Esophagus muscularis mucosa (tissue), 4 donors: ENCODE measurements around the gene CCDC127. TPM values are rescaled to one million over a fixed set of nuclear protein-coding genes. Genes with fewer than 3 reads are reported as not detected.

Experiments used
- DNase-seq: peaks from one replicate; pipeline ENCODE4 v3.0.0-alpha.2; 2017; ENCODE audit errors: extremely low spot score
- H3K27ac ChIP-seq, 4 donors: fragments of 200-600 bp; sonication (generic); replicated peaks in 1 of 4; 1 replicate in 3 of 4; 2 replicates in 1 of 4; pipeline ENCODE4 v1.5.1; 2016 to 2019; ENCODE audit warnings: mild to moderate bottlenecking in 1 of 4
- H3K27me3 ChIP-seq, 4 donors: fragments of 200-600 bp; sonication (generic); one replicate each; pipeline versions ENCODE4 v1.5.1 to v1.6.0; 2016 to 2019
- H3K36me3 ChIP-seq, 4 donors: fragments of 200-600 bp; sonication (generic); one replicate each; pipeline ENCODE4 v1.5.1; 2016 to 2019
- H3K4me1 ChIP-seq, 4 donors: fragments of 200-600 bp; sonication (generic); one replicate each; pipeline ENCODE4 v1.5.1; 2016 to 2019
- H3K4me3 ChIP-seq, 4 donors: fragments of 200-600 bp; sonication (generic); 1 replicate in 2 of 4; 2 replicates in 2 of 4; pipeline ENCODE4 v1.5.1; 2016 to 2019; ENCODE audit warnings: mild to moderate bottlenecking in 4 of 4, moderate library complexity in 1 of 4
- H3K9me3 ChIP-seq, 4 donors: fragments of 200-600 bp; sonication (generic); 1 replicate in 3 of 4; 2 replicates in 1 of 4; pipeline ENCODE4 v1.5.1; 2016 to 2019
- CTCF ChIP-seq, 3 experiments: fragments of 200-600 bp in 2 of 3; fragments of 450-650 bp in 1 of 3; sonication (generic) in 2 of 3; IDR thresholded peaks; one replicate each; pipeline ENCODE4 v1.5.1; 2017 to 2019; ENCODE audit warnings: antibody characterized with exemption in 3 of 3, mild to moderate bottlenecking in 2 of 3, moderate library complexity in 1 of 3
- EP300 ChIP-seq: sonication (generic); formaldehyde crosslinking; IDR thresholded peaks from one replicate; pipeline ENCODE4 v1.6.1; 2017; ENCODE audit warnings: antibody characterized with exemption
- POLR2A ChIP-seq: fragments of 450-650 bp; IDR thresholded peaks from one replicate; pipeline ENCODE4 v1.6.1; 2017; ENCODE audit warnings: antibody characterized with exemption, moderate library complexity, mild to moderate bottlenecking, low read depth
- POLR2AphosphoS5 ChIP-seq, 2 donors: sonication (generic); formaldehyde crosslinking; IDR thresholded peaks; one replicate each; pipeline ENCODE4 v1.6.1; 2017; ENCODE audit warnings: antibody characterized with exemption in 2 of 2
- WGBS: methylation state at CpG from one replicate; pipeline ENCODE4 v1.1.5; 2018; 5-methylcytosine and 5-hydroxymethylcytosine counted together
- intact Hi-C: fragments of 100-400 bp; cut with DNase I; formaldehyde crosslinking; loops from one replicate; pipeline ENCODE4 v1.15.1; 2023
- total RNA-seq, 4 donors: library from RNA; depleted of rRNA; stranded (reverse); fragments of >200 nt; gene quantifications; one replicate each; pipeline versions ENCODE4 v1.1.0 to v1.2.1, GENCODE V29; 2016

The CCDC127 gene
- total RNA-seq, 4 donors from 2014 or later = 5.8 to 11.9 (median 8.6) TPM

- TF ChIP-seq POLR2A (no peak), EP300 (no peak), CTCF (IDR thresholded peaks at IDR 0.05) (no peak), POLR2AphosphoS5 (IDR thresholded peaks at IDR 0.05) (no peak)
- no peak for DNase-seq
- 94% methylated on average over 16 of the region's 16 CpGs for WGBS
- H3K27me3 ChIP-seq = peaks cover 0 to 17% (median 0%) of the 10 kb centered on the region in 4 donors
- H3K4me1 ChIP-seq = no peaks in the 10 kb centered on the region
- intact Hi-C loops = no loop called here
- H3K36me3 ChIP-seq = no peaks in the 10 kb centered on the region
- no peak overlapping the region for H3K27ac ChIP-seq
- H3K4me3 ChIP-seq = no peak overlapping the region
- H3K9me3 ChIP-seq = no peaks in the 10 kb centered on the region
These were observed 43.0 kb downstream of the CCDC127 start for GRCh38 chr5:174876-175465.

- Histone ChIP-seq H3K27ac (no peak overlapping the region), H3K9me3 (no peaks in the 10 kb centered on the region), H3K27me3 (peaks cover 0 to 17% (median 0%) of the 10 kb centered on the region in 4 donors), H3K4me1 (peaks cover 0 to 5% (median 1%) of the 10 kb centered on the region in 4 donors), H3K4me3 (no peak overlapping the region), H3K36me3 (no peaks in the 10 kb centered on the region)
- 88% methylated on average over 5 of the region's 5 CpGs for WGBS
- TF ChIP-seq POLR2A (no peak), POLR2AphosphoS5 (IDR thresholded peaks at IDR 0.05) (no peak), CTCF (IDR thresholded peaks at IDR 0.05) (no peak), EP300 (no peak)
- no peak for DNase-seq
- intact Hi-C loops = no loop called here
These were observed 43.7 kb downstream of the CCDC127 start for GRCh38 chr5:174291-174600.

- Histone ChIP-seq H3K4me1 (peaks cover 4 to 9% (median 4%) of the 10 kb centered on the region in 4 donors), H3K27me3 (peaks cover 0 to 17% (median 0%) of the 10 kb centered on the region in 4 donors), H3K27ac (no peak overlapping the region), H3K4me3 (no peak overlapping the region), H3K9me3 (no peaks in the 10 kb centered on the region), H3K36me3 (no peaks in the 10 kb centered on the region)
- TF ChIP-seq CTCF (IDR thresholded peaks at IDR 0.05) (no peak), EP300 (no peak), POLR2AphosphoS5 (IDR thresholded peaks at IDR 0.05) (no peak), POLR2A (no peak)
- WGBS = 87% methylated on average over 20 of the region's 22 CpGs
- intact Hi-C loops = no loop called here
- no peak for DNase-seq
These were observed 44.3 kb downstream of the CCDC127 start for GRCh38 chr5:173392-174290.

GRCh38 chr5:172841-173251 is 45.1 kb downstream of the CCDC127 start:
- Histone ChIP-seq H3K9me3 (no peaks in the 10 kb centered on the region), H3K27me3 (peaks cover 0 to 17% (median 0%) of the 10 kb centered on the region in 4 donors), H3K4me1 (peaks cover 4 to 15% (median 6%) of the 10 kb centered on the region in 4 donors), H3K4me3 (no peak overlapping the region), H3K36me3 (no peaks in the 10 kb centered on the region), H3K27ac (no peak overlapping the region)
- TF ChIP-seq CTCF (IDR thresholded peaks at IDR 0.05) (no peak), EP300 (no peak), POLR2A (no peak), POLR2AphosphoS5 (IDR thresholded peaks at IDR 0.05) (no peak)
- intact Hi-C loops = no loop called here
- no peak for DNase-seq
- 85% methylated on average over 14 of the region's 17 CpGs for WGBS
